ENCODE measurements around the gene DDX18. TPM values are rescaled to one million over a fixed set of nuclear protein-coding genes. Genes with fewer than 3 reads are reported as not detected.

The DDX18 gene
- total and polyA plus RNA-seq, 2 donors (not counting 1 experiment from before 2014, with no cell fraction given) = 37.2 to 44.9 TPM

DNA sequence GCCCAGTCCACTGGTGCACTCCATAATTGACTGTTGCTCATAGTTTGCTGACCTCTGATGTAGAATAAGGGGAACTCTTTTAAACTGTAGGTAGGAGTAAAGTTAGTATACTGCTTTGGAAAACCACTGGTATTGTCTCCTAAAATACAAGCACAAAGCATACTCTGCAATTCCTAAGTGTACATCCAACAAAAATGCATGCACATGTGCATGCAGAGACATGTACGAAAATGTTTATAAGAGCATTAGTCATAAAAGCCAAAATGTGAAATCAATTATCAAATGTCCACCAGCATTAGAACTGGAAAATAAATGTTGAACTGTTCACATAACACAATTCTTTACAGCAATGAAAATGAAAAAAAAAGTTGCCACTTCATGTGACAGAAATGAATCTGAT is 39.8 kb upstream of the DDX18 start:
- H3K4me3 ChIP-seq (replicated peaks in 1 of 4; ENCODE audit: control extremely low read depth in 1 of 4, insufficient read depth in 1 of 4, low read depth in 3 of 4, low read length in 4 of 4) = no peak overlapping the region
- no peaks in the 10 kb centered on the region for H3K9me3 ChIP-seq (ENCODE audit: control insufficient read depth, insufficient read depth, low read depth, low read length)
- no peak overlapping the region for H3K9ac ChIP-seq (ENCODE audit: insufficient read depth, low read length)
- no peak for DNase-seq (ENCODE audit: low read depth in 2 of 2)
- H3K79me2 ChIP-seq (ENCODE audit: control insufficient read depth, insufficient read depth, low read length) = no peaks in the 10 kb centered on the region
- no peak overlapping the region for H3K27ac ChIP-seq (ENCODE audit: insufficient read depth, low read length)
- no peak for TF ChIP-seq EZH2 (IDR thresholded peaks at IDR 0.05; ENCODE audit: low read length, missing control alignments)
- no peak for TF ChIP-seq CTCF (conservative IDR thresholded peaks at IDR 0.05 in 1 of 2, IDR thresholded peaks at IDR 0.05 in 1 of 2; ENCODE audit: low read depth in 1 of 2, low read length in 2 of 2)
- no peaks in the 10 kb centered on the region for H3K27me3 ChIP-seq (ENCODE audit: control insufficient read depth, insufficient read depth, low read length)
- no peak overlapping the region for H2AFZ ChIP-seq (ENCODE audit: low read length)
- peaks cover 4% of the 10 kb centered on the region for H3K4me1 ChIP-seq (ENCODE audit: control insufficient read depth, extremely low read depth, insufficient read depth, low read length)
- no peak overlapping the region for H3K4me2 ChIP-seq (ENCODE audit: extremely low read depth, insufficient read depth, low read length)
- H4K20me1 ChIP-seq (ENCODE audit: control insufficient read depth, extremely low read depth, insufficient read depth, low read length) = no peaks in the 10 kb centered on the region
- no peaks in the 10 kb centered on the region for H3K36me3 ChIP-seq (ENCODE audit: control insufficient read depth, insufficient read depth, low read length)

DNA sequence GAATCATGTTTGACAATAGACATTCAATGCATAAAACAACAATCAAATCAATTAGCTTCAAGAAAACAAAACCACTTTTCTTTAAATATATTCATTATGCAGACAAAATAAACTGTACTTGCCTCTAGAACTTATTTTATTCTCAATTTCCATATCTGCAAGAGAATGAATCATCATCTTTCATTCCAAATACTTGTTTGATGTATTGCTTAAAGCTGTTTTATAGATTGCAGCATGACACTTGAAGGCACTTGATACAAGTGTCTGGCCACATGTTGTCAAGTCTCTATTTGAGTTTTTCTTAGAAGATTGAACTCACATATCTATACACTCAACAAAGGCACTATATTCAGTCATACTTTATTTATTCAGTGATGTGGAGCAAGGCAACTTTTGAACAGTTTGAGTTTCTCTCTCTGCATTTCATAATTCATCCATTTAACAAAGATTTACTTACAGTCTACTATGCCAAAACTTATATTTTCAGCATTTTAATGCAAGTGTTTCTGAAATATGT is 38.7 kb upstream of the DDX18 start:
- H3K9me3 ChIP-seq (ENCODE audit: control insufficient read depth, insufficient read depth, low read depth, low read length) = no peaks in the 10 kb centered on the region
- no peaks in the 10 kb centered on the region for H3K27me3 ChIP-seq (ENCODE audit: control insufficient read depth, insufficient read depth, low read length)
- no peaks in the 10 kb centered on the region for H4K20me1 ChIP-seq (ENCODE audit: control insufficient read depth, extremely low read depth, insufficient read depth, low read length)
- no peak overlapping the region for H3K4me3 ChIP-seq (replicated peaks in 1 of 4; ENCODE audit: control extremely low read depth in 1 of 4, insufficient read depth in 1 of 4, low read depth in 3 of 4, low read length in 4 of 4)
- TF ChIP-seq CTCF (conservative IDR thresholded peaks at IDR 0.05 in 1 of 2, IDR thresholded peaks at IDR 0.05 in 1 of 2; ENCODE audit: low read depth in 1 of 2, low read length in 2 of 2) (no peak), EZH2 (IDR thresholded peaks at IDR 0.05; ENCODE audit: low read length, missing control alignments) (no peak)
- H3K9ac ChIP-seq (ENCODE audit: insufficient read depth, low read length) = no peak overlapping the region
- no peak overlapping the region for H3K27ac ChIP-seq (ENCODE audit: insufficient read depth, low read length)
- H3K36me3 ChIP-seq (ENCODE audit: control insufficient read depth, insufficient read depth, low read length) = no peaks in the 10 kb centered on the region
- H3K4me1 ChIP-seq (ENCODE audit: control insufficient read depth, extremely low read depth, insufficient read depth, low read length) = peaks cover 4% of the 10 kb centered on the region
- H2AFZ ChIP-seq (ENCODE audit: low read length) = no peak overlapping the region
- peak in 1 of 2 donors; percentile 2 for DNase-seq (ENCODE audit: low read depth in 2 of 2)
- H3K4me2 ChIP-seq (ENCODE audit: extremely low read depth, insufficient read depth, low read length) = no peak overlapping the region
- no peaks in the 10 kb centered on the region for H3K79me2 ChIP-seq (ENCODE audit: control insufficient read depth, insufficient read depth, low read length)

GRCh38 chr2:117776888-117777287 is 37.6 kb upstream of the DDX18 start:
- no peak overlapping the region for H3K4me2 ChIP-seq (ENCODE audit: extremely low read depth, insufficient read depth, low read length)
- no peak overlapping the region for H3K4me3 ChIP-seq (replicated peaks in 1 of 4; ENCODE audit: control extremely low read depth in 1 of 4, insufficient read depth in 1 of 4, low read depth in 3 of 4, low read length in 4 of 4)

More at GRCh38 chr2:117776888-117777287, 37.6 kb upstream of the DDX18 start:
- Histone ChIP-seq H4K20me1 (ENCODE audit: control insufficient read depth, extremely low read depth, insufficient read depth, low read length) (no peaks in the 10 kb centered on the region), H3K9ac (ENCODE audit: insufficient read depth, low read length) (no peak overlapping the region), H3K4me1 (ENCODE audit: control insufficient read depth, extremely low read depth, insufficient read depth, low read length) (peaks cover 4% of the 10 kb centered on the region), H3K9me3 (ENCODE audit: control insufficient read depth, insufficient read depth, low read depth, low read length) (no peaks in the 10 kb centered on the region), H3K27ac (ENCODE audit: insufficient read depth, low read length) (no peak overlapping the region), H2AFZ (ENCODE audit: low read length) (no peak overlapping the region), H3K27me3 (ENCODE audit: control insufficient read depth, insufficient read depth, low read length) (no peaks in the 10 kb centered on the region), H3K36me3 (ENCODE audit: control insufficient read depth, insufficient read depth, low read length) (no peaks in the 10 kb centered on the region), H3K79me2 (ENCODE audit: control insufficient read depth, insufficient read depth, low read length) (no peaks in the 10 kb centered on the region)
- DNase-seq (ENCODE audit: low read depth in 2 of 2) = no peak
- TF ChIP-seq CTCF (conservative IDR thresholded peaks at IDR 0.05 in 1 of 2, IDR thresholded peaks at IDR 0.05 in 1 of 2; ENCODE audit: low read depth in 1 of 2, low read length in 2 of 2) = no peak
- TF ChIP-seq EZH2 (IDR thresholded peaks at IDR 0.05; ENCODE audit: low read length, missing control alignments) = no peak

Measured in fibroblast of lung (primary cell).